ENCODE results near the gene ZBTB7C.

Gene ZBTB7C

GRCh38 chr18:48354746-48355260 is 54.4 kb downstream of the ZBTB7C start:
- DNase-seq (ENCODE audit: low read depth in 3 of 3), result no peak

DNA sequence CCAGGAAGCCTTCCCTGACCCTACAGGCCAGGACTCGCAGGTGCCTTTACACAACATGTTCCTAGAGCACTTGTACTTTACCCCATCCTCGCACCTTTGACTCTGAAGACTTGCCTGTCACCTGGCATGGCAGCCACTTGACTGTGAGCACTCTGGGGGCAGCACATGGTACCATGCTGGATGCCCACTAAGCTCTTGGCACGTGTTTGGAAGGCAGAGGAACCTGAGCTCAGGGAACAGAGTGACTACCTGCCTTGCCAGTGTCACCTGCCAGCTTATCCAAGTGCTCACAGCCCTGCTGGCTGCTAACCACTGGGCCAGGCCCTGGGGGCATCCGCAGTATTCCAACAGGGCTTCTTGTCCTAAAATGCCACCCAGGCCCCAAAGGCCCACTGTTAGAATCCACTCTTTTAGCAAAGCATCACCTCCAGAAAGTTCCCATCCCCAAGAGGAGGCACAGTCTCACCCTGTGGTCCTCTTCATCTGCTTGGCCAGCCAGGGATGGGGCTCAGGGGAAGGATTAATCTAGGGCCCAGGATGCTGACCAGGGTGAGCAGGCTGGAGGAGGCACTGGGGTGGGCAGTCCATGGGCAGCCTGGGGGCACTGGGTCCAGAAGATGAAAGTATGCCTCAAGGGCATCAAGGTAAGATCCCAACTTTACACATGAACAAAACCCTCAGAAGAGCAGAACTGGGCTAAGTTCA is 57.0 kb downstream of the ZBTB7C start:
- DNase-seq (ENCODE audit: low read depth in 3 of 3), result no peak

DNA sequence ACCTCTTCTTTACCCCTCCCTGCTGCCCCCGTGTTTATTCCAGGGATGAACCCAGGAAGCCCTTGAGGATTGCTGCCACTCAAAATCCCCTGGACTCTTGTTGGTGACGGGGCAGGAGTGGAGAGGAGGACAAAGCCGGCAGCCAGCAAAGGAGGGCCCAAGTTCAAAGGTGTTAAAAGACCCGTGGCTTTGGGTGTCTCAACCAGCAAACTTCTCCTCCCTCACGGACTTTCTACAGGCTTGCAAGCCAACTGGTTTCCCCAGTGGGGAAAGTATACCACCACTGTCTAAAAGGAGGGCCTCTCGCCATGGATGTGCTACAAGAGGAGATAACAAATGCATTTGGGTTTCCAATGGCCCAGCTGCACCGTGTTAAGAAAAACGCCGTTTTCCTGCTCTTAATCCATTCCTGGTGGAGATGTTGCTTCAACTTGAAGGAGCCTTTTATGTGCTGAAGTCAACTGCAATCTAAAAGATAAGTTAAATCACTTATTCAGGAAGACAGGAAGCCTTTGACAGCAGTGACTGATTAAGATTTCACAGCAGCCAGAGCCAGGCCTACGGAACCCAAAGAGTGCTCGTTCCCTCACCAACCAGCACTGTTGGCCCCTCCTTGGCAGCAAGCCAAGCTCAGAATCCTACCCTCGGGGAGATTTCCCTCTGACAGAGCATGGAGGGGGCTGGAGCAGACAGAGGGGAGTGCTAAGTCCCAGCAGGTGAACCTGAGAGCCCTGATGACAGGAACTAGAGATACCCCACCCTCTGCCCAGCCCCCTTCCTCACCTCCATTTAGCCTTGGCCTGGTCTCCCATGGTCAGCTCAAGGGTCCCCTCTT is 57.8 kb downstream of the ZBTB7C start:
- DNase-seq (ENCODE audit: low read depth in 3 of 3), result no peak

DNA sequence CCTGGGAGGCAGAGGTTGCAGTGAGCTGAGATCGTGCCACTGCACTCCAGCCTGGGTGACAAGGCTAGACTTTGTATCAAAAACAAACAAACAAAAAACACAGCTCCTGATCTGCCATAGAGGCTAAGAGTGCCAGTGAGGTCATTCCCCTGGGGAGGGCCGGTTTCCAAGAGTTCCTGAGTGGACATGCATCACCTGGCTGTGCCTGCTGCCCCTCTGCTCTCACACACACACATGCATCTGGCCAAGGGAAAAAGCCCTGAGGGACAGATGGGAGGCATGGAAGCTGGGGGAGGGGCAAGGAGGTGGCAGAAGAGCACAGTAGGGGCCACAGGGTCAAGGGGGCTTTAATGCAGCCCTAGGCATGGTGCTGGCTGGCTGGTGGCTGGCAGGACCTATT is 60.4 kb downstream of the ZBTB7C start:
- DNase-seq (ENCODE audit: low read depth in 3 of 3), result no peak

DNA sequence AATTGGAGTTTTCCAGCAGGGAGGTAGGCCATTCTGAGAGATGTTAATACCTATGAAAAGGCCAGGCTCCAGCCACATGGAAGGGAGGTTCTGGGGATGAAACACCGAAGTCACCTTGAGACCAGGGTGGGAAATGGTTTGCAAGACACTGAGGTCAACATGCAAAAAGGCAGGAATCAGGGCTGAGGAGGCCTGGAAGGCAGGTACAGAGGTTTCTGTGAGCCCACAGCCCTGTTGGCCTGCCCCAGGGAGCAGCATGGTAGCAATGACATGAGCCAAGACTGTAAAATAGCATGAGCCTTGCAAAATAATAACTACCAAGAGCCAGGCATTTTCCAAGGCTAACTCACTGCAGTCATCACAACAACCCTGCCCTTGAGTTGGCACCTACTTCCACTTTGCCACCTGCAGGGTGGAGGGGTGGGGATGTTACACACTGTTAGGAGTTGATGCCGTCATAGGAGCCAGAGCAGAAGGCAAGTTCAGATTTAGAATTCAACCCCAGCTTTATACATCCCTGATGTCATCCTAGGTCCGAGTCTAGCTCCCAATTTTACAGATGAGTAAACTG is 61.3 kb downstream of the ZBTB7C start:
- no peak for DNase-seq (ENCODE audit: low read depth in 3 of 3)

DNA sequence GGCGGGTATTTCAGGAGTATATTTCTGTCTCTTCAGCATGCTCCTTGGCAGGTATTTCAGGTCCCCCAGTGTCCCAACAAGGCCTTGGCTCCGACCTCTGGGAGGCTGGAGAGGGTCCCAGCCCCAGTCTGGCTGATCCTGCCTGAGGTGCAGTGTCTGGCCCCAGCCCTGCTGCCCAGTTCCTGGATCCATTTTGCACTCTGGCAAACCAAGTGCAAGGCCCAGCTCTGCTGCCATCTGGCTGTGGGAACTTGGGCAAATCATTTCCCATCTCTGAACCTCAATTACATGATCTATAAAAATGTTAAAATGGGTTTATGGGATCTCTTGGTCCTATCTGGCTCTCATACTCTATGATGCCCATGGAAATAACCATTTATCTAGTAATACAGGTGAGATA is 63.6 kb downstream of the ZBTB7C start:
- DNase-seq (ENCODE audit: low read depth in 3 of 3), result no peak

DNA sequence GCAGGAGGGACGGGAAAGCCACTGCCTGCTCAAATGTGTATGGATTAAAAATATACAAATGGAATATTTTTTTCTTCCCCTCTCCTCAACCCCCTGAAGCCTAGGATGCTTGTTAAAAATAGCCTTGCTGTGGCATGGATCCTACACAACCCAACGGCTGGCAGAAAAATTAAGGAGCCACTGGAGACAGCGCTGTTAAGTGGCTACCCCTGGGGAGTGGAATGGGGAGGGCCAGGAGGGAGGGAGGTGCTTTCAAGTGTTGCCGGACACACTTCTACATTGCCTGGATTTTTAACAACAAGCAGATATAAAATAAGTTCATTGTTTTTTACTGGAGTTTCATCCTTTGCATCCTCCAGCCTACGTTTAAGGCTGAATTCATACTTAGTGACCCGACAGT is 66.6 kb downstream of the ZBTB7C start:
- no peak for DNase-seq (ENCODE audit: low read depth in 3 of 3)

DNA sequence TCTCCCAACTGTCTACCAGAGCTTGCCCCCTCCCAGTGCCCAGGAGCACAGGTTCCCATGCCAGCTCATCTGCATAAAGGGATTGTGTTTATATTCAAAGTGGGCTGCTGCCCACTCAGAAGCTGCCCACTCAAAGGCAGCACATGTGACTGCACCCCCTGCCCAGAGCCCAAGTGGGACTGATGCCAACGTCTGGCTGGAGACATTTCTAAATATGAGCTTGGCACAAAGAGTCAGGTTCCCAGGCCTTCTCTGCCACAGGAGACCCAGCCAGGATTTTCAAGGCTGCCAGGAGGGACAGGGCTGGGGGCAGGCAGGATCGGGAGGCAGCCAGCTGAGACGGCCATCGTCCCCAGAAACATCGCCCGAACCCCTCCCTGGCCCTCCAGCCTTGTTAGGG is 67.1 kb downstream of the ZBTB7C start:
- no peak for DNase-seq (ENCODE audit: low read depth in 3 of 3)

DNA sequence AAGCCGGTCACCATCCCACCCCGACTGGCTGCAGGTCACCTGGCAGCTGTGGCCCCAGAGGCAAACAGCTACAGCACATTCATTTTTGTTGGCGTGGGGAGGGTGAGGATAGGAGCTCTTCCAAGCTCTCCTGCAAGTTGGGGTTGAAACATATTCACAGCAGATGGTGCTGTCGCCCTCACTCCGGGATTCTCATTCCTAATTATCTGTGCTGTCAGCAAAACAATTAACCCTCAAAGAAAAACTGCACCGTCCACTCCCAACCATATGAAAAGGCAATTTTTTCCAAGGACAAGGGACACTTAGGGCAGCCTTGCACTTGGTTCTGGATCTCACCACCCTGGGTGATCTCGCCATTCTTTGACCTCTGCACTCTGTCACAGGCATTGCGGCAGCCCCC is 68.6 kb downstream of the ZBTB7C start:
- DNase-seq (ENCODE audit: low read depth in 3 of 3), result no peak

- DNase-seq (ENCODE audit: low read depth in 3 of 3), result no peak
Observed at GRCh38 chr18:48339692-48340091, 69.5 kb downstream of the ZBTB7C start.

DNA sequence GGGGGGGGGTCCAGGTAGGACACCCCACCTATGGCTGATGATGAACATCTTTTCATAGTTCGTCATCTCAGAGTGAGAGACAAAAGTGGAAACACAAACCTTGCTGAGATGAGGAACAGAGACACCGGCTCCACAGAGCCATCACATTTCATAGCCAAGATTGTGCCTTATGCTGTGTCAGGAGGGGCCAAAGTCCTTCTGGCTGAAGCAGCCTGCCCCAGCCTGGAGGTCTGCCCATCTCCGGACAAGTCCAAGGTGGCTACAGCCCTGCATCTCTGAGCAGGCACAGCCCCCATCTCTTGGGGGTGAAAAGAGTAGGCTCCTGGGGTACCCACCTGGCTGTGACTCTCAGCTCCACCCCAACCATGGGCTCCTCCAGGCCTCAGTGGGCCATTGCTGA is 70.3 kb downstream of the ZBTB7C start:
- no peak for DNase-seq (ENCODE audit: low read depth in 3 of 3)

GRCh38 chr18:48337053-48337452 is 72.1 kb downstream of the ZBTB7C start:
- no peak for DNase-seq (ENCODE audit: low read depth in 3 of 3)

DNA sequence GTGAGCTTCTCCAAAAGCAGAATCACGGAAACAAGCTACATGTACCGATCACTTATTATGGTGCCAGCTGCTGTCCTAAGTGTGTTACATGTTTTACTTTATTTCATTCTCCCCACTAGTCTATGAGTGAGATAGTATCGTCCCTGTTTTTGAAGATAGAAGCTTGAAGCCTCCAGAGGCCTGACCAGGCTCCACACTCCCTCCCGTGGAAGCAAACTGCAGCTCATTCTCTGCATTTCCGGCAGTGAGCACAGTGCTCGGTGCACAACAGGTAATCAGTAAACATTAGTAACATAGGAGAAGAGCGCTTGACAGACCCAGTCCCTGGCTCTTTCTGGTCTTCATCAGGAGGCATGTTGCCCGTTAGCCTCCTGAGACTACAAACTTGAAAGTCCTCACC is 72.9 kb downstream of the ZBTB7C start:
- DNase-seq (ENCODE audit: low read depth in 3 of 3), result no peak

GRCh38 chr18:48335829-48336228 is 73.4 kb downstream of the ZBTB7C start:
- DNase-seq (ENCODE audit: low read depth in 3 of 3), result no peak

DNA sequence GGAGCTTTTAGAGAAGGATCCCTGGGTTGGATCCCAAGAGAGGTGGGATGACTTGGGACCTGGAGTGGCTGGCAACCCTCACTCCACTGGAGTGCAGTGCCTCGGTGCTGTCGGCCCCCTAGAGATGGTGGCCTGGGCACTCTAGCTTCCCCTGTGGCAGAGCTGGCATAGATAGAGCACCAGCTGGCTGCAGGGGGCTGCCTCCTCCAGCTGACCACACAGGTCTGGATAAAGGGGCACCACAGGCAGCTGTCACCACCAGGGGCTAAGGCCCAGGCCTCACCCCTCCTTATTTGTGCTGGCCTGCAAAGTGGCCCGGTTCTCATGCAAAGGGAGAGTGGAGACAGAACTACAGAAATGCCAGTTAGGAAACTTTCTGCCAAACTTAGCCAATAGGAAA is 74.3 kb downstream of the ZBTB7C start:
- no peak for DNase-seq (ENCODE audit: low read depth in 3 of 3)

DNA sequence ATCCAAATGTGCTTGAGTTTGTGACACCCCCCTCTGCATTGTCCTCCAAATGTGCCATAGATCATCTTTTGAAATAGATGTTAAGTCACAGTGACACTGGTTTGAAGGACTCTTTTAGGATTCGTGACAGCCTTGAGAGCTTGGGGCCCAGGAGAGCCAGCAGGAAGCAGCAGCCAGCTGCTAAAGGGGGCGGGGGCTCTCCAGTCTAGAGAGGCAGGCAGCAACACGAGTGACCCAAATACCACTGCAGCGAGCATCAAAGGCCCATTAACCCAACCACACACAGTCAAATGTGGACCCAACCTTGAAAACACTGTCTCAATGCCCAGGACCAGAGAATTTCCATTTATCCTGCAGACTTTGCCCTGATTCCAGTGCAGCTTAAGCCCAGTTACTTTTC is 75.6 kb downstream of the ZBTB7C start:
- no peak for DNase-seq (ENCODE audit: low read depth in 3 of 3)

- DNase-seq (ENCODE audit: low read depth in 3 of 3), result no peak
Observed at GRCh38 chr18:48330016-48330991, 78.9 kb downstream of the ZBTB7C start.

DNA sequence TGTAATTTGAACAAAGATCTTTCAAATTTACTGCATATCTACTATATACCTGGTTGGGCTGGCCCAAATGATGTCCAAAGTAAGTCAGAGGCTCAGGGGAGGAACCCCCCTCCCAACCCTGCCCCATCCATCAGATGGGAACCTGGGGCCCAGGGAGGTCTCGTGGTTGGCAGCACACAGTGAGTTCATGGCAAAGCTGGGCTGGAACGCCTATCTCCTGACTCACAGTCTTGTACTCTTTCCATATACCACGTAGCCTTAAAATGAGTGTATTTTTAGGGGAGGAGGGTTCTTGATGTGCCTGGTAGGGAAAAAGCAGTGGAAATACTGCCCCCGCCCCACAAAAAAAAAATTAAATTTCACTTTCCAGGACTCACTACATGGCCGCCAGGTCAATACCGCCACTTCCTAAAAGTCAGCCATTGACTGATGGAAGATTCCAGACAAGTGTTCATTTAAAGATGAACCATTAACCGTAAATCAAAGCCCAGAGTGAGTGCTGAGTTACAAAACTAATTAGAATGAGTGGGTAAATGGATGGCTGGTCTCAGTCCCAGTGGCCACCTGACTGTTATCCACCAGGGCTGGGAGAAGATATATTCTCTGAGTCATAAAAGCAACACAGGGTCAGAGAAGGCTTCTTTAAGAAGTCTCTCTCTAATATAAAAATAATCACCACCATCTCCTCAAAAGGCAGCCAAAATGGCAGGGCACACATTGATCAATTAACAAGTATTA is 80.5 kb downstream of the ZBTB7C start:
- DNase-seq (ENCODE audit: low read depth in 3 of 3), result no peak

GRCh38 chr18:48326901-48327675 is 82.1 kb downstream of the ZBTB7C start:
- DNase-seq (ENCODE audit: low read depth in 3 of 3), result no peak

DNA sequence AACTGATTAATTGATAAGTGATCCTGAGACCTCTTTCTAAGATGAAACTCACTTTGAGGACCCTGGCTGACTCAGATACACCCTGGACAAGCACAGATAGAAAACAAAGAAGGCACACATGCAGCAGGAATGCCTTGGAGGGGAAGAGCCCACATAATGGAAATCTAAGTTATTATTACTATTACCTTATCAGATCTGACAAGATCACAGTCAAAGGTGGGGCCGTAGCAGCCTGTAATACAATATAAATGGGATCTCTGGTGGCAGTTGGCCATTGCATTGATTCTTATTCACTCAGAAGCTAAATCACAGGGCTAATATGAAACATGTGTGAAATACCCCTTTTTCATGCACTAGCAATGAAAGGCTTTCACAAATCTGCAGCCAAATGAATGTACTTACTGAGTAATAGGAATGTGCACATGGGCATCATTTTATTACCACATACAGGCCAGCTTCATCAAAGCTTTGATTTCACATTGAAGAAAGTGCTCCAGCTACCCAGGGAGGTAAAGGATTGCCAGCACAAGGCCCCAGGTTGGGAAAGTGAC is 84.0 kb downstream of the ZBTB7C start:
- no peak for DNase-seq (ENCODE audit: low read depth in 3 of 3)

Data from stimulated activated CD4-positive, alpha-beta T cell treated with anti-CD3 and anti-CD28 coated beads, TNF-alpha, amount 100 ng/mL, for 4 hours (primary cell).